Measurements from ENCODE around the gene SPEF1.

The SPEF1 gene

GRCh38 chr20:3775457-3776108, 5.7 kb downstream of the SPEF1 start:
- CTCF ChIA-PET, result interaction anchor here (1.0 to 4.7 kb wide), 3 partner anchors 23 to 98 kb away, joined by 3 to 27 read pairs (median 24); no protein-coding TSS in a partner anchor
- POLR2A ChIA-PET, result no interaction called here
- H3K4me3 ChIP-seq (ENCODE audit: low read depth, low read length), result no peak overlapping the region
- no peak for DNase-seq (ENCODE audit: low read depth, low spot score)
- TF ChIP-seq CTCF (IDR thresholded peaks at IDR 0.05; ENCODE audit: insufficient read depth, low read length, missing control alignments), result no peak

- ChIA-PET POLR2A (no interaction called here), CTCF (interaction anchor here (1.0 to 1.8 kb wide), 5 partner anchors 8 to 83 kb away, joined by 3 to 6 read pairs (median 4); partner anchors contain the start of genes AP5S1 and SPEF1)
- no peak overlapping the region for H3K4me3 ChIP-seq (ENCODE audit: low read depth, low read length)
- no peak for DNase-seq (ENCODE audit: low read depth, low spot score)
- TF ChIP-seq CTCF (IDR thresholded peaks at IDR 0.05; ENCODE audit: insufficient read depth, low read length, missing control alignments), result no peak
Observed at GRCh38 chr20:3771552-3772058, 9.6 kb downstream of the SPEF1 start.

GRCh38 chr20:3768342-3769130, 12.7 kb downstream of the SPEF1 start:
- DNase-seq (ENCODE audit: low read depth, low spot score), result peak; percentile 19
- TF ChIP-seq CTCF (IDR thresholded peaks at IDR 0.05; ENCODE audit: insufficient read depth, low read length, missing control alignments), result peak; percentile 40
- peak overlapping the region; percentile 87 for H3K4me3 ChIP-seq (ENCODE audit: low read depth, low read length)
- ChIA-PET CTCF (interaction anchor here (0.6 to 6.8 kb wide), 20 partner anchors 10 to 322 kb away, joined by 3 to 89 read pairs (median 5); partner anchors contain the start of genes ADAM33, AP5S1, CDC25B and CENPB), POLR2A (interaction anchor here (0.5 to 2.4 kb wide), 8 partner anchors 9 to 92 kb away, joined by 3 to 28 read pairs (median 4); partner anchors contain the start of genes CENPB and SPEF1)

GRCh38 chr20:3767427-3768341, 13.6 kb downstream of the SPEF1 start, which contains the start of gene ADISSP:
Gene ADISSP, minus strand, starts transcription at chr20:3767753. Its CDS starts 7,653 bp downstream, at chr20:3760100.
- CTCF ChIA-PET, result interaction anchor here (0.7 to 6.8 kb wide), 18 partner anchors 11 to 204 kb away, joined by 3 to 89 read pairs (median 6); partner anchors contain the start of genes ADAM33, AP5S1, CENPB and SPEF1
- peak; percentile 83 for DNase-seq (ENCODE audit: low read depth, low spot score)
- peak; percentile 17 for TF ChIP-seq CTCF (IDR thresholded peaks at IDR 0.05; ENCODE audit: insufficient read depth, low read length, missing control alignments)
- H3K4me3 ChIP-seq (ENCODE audit: low read depth, low read length), result peak within 1 kb of the TSS; percentile 87
- POLR2A ChIA-PET, result interaction anchor here (0.6 to 2.4 kb wide), 7 partner anchors 9 to 88 kb away, joined by 3 to 28 read pairs (median 4); partner anchors contain the start of genes CENPB and SPEF1

- POLR2A ChIA-PET, result interaction anchor here (0.9 to 2.4 kb wide), 4 partner anchors 11 to 80 kb away, joined by 4 to 28 read pairs (median 6); partner anchors contain the start of genes CENPB and SPEF1
- no peak for TF ChIP-seq CTCF (IDR thresholded peaks at IDR 0.05; ENCODE audit: insufficient read depth, low read length, missing control alignments)
- CTCF ChIA-PET, result interaction anchor here (0.6 to 6.8 kb wide), 14 partner anchors 11 to 156 kb away, joined by 3 to 89 read pairs (median 14); partner anchors contain the start of genes ADAM33, AP5S1, CENPB and SPEF1
- no peak for DNase-seq (ENCODE audit: low read depth, low spot score)
- peak overlapping the region; percentile 85 for H3K4me3 ChIP-seq (ENCODE audit: low read depth, low read length)
Observed at GRCh38 chr20:3767110-3767426, 14.2 kb downstream of the SPEF1 start.
